BLaER1 (cell line): ENCODE results near the gene FAM149A.

Experiments
- H3K27ac ChIP-seq: shearing (Covaris generic); formaldehyde crosslinking; 2 replicates; pipeline ENCODE4 v1.8.1; 2022
- H3K27me3 ChIP-seq: shearing (Covaris generic); formaldehyde crosslinking; 2 replicates; pipeline ENCODE4 v1.8.1; 2022
- H3K36me3 ChIP-seq: shearing (Covaris generic); formaldehyde crosslinking; 2 replicates; pipeline ENCODE4 v1.8.1; 2022
- H3K4me1 ChIP-seq: shearing (Covaris generic); formaldehyde crosslinking; 2 replicates; pipeline ENCODE4 v1.8.1; 2022
- H3K4me2 ChIP-seq: shearing (Covaris generic); formaldehyde crosslinking; 2 replicates; pipeline ENCODE4 v1.8.1; 2022
- H3K4me3 ChIP-seq: shearing (Covaris generic); formaldehyde crosslinking; 2 replicates; pipeline ENCODE4 v1.8.1; 2022
- H3K9ac ChIP-seq: shearing (Covaris generic); formaldehyde crosslinking; 2 replicates; pipeline ENCODE4 v1.8.1; 2022
- H3K9me3 ChIP-seq: shearing (Covaris generic); formaldehyde crosslinking; 2 replicates; pipeline ENCODE4 v1.8.1; 2022
- H4K20me1 ChIP-seq: shearing (Covaris generic); formaldehyde crosslinking; 2 replicates; pipeline ENCODE4 v1.8.1; 2022
- Cebpa-rat ChIP-seq: shearing (Covaris generic); IDR thresholded peaks from 2 replicates; pipeline ENCODE4 v1.8.1; 2022

FAM149A gene

DNA sequence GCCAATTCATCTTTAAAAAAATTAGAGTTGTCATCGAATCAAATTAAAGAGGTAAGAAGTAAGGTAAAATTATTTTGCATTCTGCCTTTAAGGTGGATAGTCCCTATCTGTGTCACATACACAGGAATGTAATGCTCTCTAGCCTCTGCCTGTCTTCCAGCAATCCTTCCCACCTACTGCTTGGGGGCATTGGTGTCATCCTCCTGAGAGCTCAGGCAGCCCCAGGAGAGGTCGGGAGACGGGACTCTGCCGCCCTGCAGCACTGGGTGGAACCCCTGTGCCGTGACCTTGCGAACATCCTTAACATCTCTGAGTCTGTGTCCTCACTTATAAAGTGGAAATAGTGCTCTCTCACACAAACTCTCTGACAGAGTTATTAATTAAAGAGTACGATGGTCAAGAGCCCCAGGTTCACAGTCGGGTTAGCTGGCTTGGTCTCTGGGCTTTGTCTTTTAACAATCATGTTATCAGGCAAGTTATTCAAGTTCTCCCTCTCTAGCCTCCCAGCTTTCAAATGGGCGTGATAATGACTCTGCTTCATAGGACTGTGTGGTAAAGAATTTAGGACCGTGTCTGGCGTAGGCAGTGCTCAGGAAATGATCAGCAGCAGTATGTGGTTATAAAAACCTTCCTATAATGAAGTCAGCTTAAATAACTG, 25.4 kb upstream of the FAM149A start:
- H3K27ac ChIP-seq, result no peak overlapping the region
- H3K4me3 ChIP-seq, result no peak overlapping the region
- H3K9me3 ChIP-seq, result no peaks in the 10 kb centered on the region
- no peak for TF ChIP-seq Cebpa-rat
- H3K36me3 ChIP-seq, result no peaks in the 10 kb centered on the region
- H3K9ac ChIP-seq, result no peak overlapping the region
- peaks cover 7% of the 10 kb centered on the region; the same call in 1 of the 2 replicates for H3K27me3 ChIP-seq
- H3K4me2 ChIP-seq, result no peak overlapping the region
- H4K20me1 ChIP-seq, result no peaks in the 10 kb centered on the region
- no peaks in the 10 kb centered on the region for H3K4me1 ChIP-seq

DNA sequence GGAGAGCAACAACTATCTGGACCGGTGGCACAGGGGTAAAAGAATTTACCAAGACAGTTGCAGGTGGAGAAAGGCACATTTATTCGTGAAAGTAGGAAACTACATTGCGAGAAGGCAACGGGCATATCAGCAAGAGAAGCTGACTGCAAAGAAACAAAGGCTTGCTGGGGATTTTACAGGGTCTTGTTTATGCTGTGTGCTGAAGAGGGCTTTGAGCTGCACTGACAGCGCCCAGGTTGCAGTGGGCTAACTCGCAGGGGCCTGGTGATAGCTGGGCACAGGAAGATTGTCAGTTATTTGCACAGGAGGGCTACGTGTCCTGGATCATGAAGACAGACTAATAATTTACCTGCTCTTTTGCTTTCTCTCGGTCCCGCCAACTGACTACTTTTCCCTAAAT, 24.8 kb upstream of the FAM149A start:
- no peak for TF ChIP-seq Cebpa-rat
- Histone ChIP-seq H3K36me3 (no peaks in the 10 kb centered on the region), H4K20me1 (no peaks in the 10 kb centered on the region), H3K27ac (no peak overlapping the region), H3K4me1 (no peaks in the 10 kb centered on the region), H3K9ac (no peak overlapping the region), H3K27me3 (peaks cover 7% of the 10 kb centered on the region; the same call in 1 of the 2 replicates), H3K4me3 (no peak overlapping the region), H3K9me3 (no peaks in the 10 kb centered on the region), H3K4me2 (no peak overlapping the region)

DNA sequence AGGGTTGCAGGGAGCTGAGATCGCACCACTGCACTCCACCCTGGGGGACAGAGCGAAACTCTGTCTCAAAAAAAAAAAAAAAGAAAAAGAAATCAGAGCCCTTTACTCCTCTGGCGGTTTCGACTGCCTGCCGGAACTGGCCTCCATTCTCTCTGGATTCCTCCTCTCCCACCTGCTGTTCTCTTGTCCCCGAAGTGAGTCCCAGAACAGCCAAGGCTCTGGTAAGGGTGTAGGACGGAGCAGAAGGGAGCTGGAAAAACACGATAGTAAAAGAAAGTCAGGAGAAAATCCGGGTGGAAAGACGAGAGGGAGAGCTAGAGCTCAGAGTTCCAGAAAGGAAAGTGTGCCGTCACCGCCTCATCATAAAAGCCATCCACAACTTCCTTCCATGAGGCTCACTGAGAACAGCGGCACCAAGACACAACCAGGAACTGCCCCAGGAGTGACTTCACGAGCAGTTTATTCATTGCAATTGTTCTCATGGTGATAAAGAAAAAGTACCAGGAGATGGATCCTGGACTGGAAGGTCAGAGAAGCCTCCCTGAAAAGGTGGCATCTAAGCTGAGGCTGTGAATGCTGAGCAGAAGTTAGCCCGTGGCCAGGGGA, 23.2 kb upstream of the FAM149A start:
- Histone ChIP-seq H3K36me3 (no peaks in the 10 kb centered on the region), H3K27me3 (peaks cover 7% of the 10 kb centered on the region; the same call in 1 of the 2 replicates), H3K27ac (no peak overlapping the region), H3K9ac (no peak overlapping the region), H3K4me1 (no peaks in the 10 kb centered on the region), H3K4me3 (no peak overlapping the region), H3K4me2 (no peak overlapping the region), H4K20me1 (no peaks in the 10 kb centered on the region), H3K9me3 (no peaks in the 10 kb centered on the region)
- TF ChIP-seq Cebpa-rat, result no peak

DNA sequence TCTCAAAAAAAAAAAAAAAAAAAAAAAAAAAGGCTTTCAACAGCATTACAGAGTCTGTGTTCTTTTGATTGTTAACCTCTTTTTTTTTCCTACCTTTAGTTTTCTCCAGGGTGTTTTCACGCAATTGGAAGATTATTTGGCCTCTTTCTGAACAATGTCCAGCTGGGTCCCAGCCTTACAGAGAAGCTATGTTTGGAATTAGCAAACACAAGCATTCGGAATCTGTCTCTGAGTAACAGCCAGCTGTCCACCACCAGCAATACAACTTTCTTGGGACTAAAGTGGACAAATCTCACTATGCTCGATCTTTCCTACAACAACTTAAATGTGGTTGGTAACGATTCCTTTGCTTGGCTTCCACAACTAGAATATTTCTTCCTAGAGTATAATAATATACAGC, 22.3 kb upstream of the FAM149A start:
- no peak overlapping the region for H3K4me3 ChIP-seq
- TF ChIP-seq Cebpa-rat, result no peak
- no peak overlapping the region for H3K27ac ChIP-seq
- peaks cover 7% of the 10 kb centered on the region; the same call in 1 of the 2 replicates for H3K27me3 ChIP-seq
- H3K9ac ChIP-seq, result no peak overlapping the region
- no peaks in the 10 kb centered on the region for H3K4me1 ChIP-seq
- H3K36me3 ChIP-seq, result no peaks in the 10 kb centered on the region
- no peaks in the 10 kb centered on the region for H4K20me1 ChIP-seq
- no peak overlapping the region for H3K4me2 ChIP-seq
- H3K9me3 ChIP-seq, result no peaks in the 10 kb centered on the region

DNA sequence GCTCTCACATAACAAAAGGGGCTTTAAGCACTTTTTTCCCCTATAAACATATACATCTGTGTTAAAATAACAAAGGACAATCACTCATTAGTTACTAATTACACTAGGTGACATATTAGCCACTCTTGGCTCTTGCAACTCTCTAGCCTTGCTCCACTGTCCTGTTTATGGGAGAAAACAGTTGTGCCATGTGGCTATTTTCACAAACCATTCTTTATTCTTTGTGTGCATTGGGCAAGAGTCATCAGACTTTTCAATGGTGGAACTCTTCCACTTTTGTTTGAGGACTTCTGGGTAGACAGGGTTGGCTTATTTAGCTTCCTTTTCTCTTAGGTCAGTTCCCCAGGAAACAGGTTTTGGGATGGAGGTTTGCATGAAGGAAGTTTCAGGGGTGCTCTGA, 16.0 kb upstream of the FAM149A start:
- Histone ChIP-seq H4K20me1 (no peaks in the 10 kb centered on the region), H3K27me3 (no peaks in the 10 kb centered on the region), H3K27ac (no peak overlapping the region), H3K9me3 (peaks cover 9% of the 10 kb centered on the region), H3K4me3 (no peak overlapping the region), H3K36me3 (no peaks in the 10 kb centered on the region), H3K4me1 (no peaks in the 10 kb centered on the region), H3K4me2 (no peak overlapping the region), H3K9ac (no peak overlapping the region)
- no peak for TF ChIP-seq Cebpa-rat

DNA sequence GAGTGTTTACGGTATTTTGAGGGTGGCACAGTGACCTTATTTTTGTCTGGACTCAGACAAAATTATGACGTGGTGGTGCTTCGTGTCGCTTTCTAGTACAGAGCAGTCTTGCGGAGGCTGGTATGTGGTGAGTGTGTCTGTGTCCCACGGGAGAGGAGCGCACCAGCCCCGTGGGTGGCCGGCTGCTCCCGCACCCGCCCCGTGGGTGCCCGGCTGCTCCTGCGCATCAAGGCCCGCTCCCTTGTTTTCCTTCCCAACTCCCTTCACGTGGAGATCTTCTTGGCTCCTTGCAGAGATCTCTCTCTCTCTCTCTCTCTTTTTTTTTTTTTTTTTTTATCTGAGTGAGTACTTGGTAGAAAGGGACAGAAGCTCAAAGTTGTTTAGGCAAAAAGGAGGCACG, 12.2 kb upstream of the FAM149A start:
- H3K36me3 ChIP-seq, result no peaks in the 10 kb centered on the region
- H3K4me2 ChIP-seq, result no peak overlapping the region
- H4K20me1 ChIP-seq, result no peaks in the 10 kb centered on the region
- H3K9me3 ChIP-seq, result peaks cover 9% of the 10 kb centered on the region
- no peak for TF ChIP-seq Cebpa-rat
- no peaks in the 10 kb centered on the region for H3K4me1 ChIP-seq
- H3K27me3 ChIP-seq, result no peaks in the 10 kb centered on the region
- no peak overlapping the region for H3K27ac ChIP-seq
- H3K9ac ChIP-seq, result no peak overlapping the region
- no peak overlapping the region for H3K4me3 ChIP-seq

DNA sequence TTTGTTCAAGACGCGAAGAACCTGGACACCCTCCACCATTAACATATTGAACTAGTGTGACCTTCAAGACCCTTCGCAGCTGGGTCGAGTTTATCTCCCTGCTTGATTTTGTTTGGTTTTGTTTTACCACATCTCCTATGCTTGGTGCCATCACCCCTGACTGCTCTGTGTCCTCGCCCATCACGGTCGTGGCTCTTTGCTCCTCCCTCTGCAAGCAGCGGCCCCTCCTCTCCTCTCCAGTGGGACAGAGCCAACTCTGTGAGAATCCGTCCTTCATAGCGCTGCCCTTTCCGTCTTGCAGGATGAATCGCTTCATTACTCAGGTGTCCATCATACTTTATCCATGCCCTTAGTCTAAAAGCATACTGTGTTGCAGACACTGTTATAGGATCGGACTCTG, 9.1 kb upstream of the FAM149A start:
- Histone ChIP-seq H3K27ac (no peak overlapping the region), H3K36me3 (no peaks in the 10 kb centered on the region), H3K4me3 (no peak overlapping the region), H4K20me1 (no peaks in the 10 kb centered on the region), H3K9me3 (peaks cover 7% of the 10 kb centered on the region), H3K4me1 (no peaks in the 10 kb centered on the region), H3K4me2 (no peak overlapping the region), H3K27me3 (no peaks in the 10 kb centered on the region), H3K9ac (no peak overlapping the region)
- TF ChIP-seq Cebpa-rat, result no peak

DNA sequence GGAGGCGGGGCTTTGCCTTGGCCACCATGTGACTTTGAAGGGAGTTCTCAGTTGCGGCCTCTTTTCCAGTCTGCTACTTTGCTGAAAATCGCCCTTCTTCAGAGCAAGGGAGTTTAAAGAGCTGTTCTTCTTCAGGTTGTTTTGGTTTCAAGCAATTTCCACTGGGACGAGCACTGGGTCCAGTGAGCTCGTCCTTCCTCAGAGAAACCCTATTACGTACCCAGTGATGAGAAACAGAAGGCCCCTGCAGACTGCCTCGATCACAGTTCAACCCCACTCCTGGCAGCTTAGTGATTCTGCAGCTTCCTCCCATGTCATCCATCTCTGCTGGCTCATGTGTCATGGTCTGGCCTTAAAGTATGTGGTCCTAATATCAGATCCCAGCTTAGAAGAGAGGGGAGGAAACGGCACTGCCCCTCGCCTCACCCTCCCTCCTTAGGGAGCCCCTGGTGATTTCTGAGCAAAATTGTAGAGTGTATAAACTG, 7.8 kb upstream of the FAM149A start:
- Histone ChIP-seq H3K4me3 (no peak overlapping the region), H3K4me2 (no peak overlapping the region), H3K9me3 (no peaks in the 10 kb centered on the region; the same call in 1 of the 2 replicates), H3K27ac (no peak overlapping the region), H3K4me1 (no peaks in the 10 kb centered on the region), H3K36me3 (no peaks in the 10 kb centered on the region), H3K9ac (no peak overlapping the region), H4K20me1 (no peaks in the 10 kb centered on the region), H3K27me3 (no peaks in the 10 kb centered on the region)
- no peak for TF ChIP-seq Cebpa-rat

DNA sequence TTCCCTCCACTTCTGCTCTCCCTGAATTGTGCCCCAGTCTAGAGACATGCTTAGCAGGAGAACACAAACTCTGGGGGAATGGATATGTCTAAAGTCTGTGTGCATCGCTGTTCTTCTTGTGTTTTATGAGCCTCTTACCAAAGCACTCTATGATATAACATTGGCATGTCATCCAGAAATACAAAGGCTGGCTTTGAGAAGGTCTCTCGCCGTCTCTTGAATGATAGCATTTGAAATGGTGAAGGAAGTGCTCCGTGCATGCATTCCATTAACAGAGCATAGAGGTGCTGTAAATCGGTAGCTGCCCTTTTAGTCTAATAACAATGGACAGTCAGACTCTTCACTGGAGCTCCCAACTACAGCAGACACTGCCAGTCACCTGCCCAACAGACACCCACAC, 7.1 kb upstream of the FAM149A start:
- Histone ChIP-seq H3K4me3 (no peak overlapping the region), H3K4me1 (no peaks in the 10 kb centered on the region), H3K4me2 (no peak overlapping the region), H3K27me3 (no peaks in the 10 kb centered on the region), H3K36me3 (no peaks in the 10 kb centered on the region), H3K9ac (no peak overlapping the region), H4K20me1 (no peaks in the 10 kb centered on the region), H3K27ac (no peak overlapping the region), H3K9me3 (no peaks in the 10 kb centered on the region; the same call in 1 of the 2 replicates)
- no peak for TF ChIP-seq Cebpa-rat

DNA sequence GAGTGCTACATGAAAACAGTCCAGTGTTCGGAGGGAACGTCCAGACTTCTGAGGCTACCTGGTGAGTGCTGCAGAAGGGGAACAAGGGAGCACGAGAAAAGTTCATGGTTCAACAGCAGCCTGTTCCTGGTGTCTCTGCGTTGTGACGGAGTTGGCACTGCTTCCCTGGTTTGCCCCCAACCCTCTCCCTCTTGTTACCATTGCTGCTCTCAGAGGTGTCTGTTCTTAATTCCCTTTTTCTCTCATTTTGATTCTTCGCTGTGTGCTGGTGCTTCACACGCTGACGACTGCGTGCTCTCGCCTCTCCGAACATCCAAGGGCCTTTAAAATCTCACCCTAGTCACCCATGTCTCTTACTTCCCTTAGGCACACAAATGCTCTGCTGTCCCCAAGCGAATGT, 1.6 kb upstream of the FAM149A start:
- Histone ChIP-seq H3K9me3 (no peaks in the 10 kb centered on the region), H3K27ac (no peak overlapping the region), H3K9ac (no peak overlapping the region), H4K20me1 (peaks cover 20% of the 10 kb centered on the region), H3K4me3 (no peak overlapping the region), H3K4me1 (peaks cover 12% of the 10 kb centered on the region), H3K27me3 (peaks cover 52% of the 10 kb centered on the region), H3K4me2 (no peak overlapping the region), H3K36me3 (no peaks in the 10 kb centered on the region)
- TF ChIP-seq Cebpa-rat, result no peak
